Measurements from ENCODE around the gene TBC1D10B. TPM values are rescaled to one million over a fixed set of nuclear protein-coding genes. Genes with fewer than 3 reads are reported as not detected.
"Not testable (repeated sequence)": the region's sequence is repeated elsewhere in the genome, so short reads cannot be mapped to it uniquely, and the experiment has no call there.

Gene TBC1D10B
- total RNA-seq, 2 donors from 2014 or later = 40.3 to 59.4 TPM

GRCh38 chr16:30348113-30348512 is 22.2 kb downstream of the TBC1D10B start:
- Histone ChIP-seq H3K27ac (no peak overlapping the region), H3K36me3 (peaks cover 0 to 6% of the 10 kb centered on the region in 2 donors), H3K9me3 (no peaks in the 10 kb centered on the region), H3K4me1 (replicated peaks) (peaks cover 9% of the 10 kb centered on the region), H3K4me3 (no peak overlapping the region), H3K27me3 (replicated peaks; ENCODE audit: insufficient read depth) (no peaks in the 10 kb centered on the region)
- WGBS = 94% methylated on average over 8 of the region's 8 CpGs
- DNase-seq (ENCODE audit: low spot score) = no peak
- intact Hi-C loops (cut with DNase I) = no loop called here
- TF ChIP-seq CTCF (IDR thresholded peaks at IDR 0.05) (no peak), POLR2AphosphoS5 (IDR thresholded peaks at IDR 0.05) (no peak), POLR2A (IDR thresholded peaks at IDR 0.05) (no peak)

DNA sequence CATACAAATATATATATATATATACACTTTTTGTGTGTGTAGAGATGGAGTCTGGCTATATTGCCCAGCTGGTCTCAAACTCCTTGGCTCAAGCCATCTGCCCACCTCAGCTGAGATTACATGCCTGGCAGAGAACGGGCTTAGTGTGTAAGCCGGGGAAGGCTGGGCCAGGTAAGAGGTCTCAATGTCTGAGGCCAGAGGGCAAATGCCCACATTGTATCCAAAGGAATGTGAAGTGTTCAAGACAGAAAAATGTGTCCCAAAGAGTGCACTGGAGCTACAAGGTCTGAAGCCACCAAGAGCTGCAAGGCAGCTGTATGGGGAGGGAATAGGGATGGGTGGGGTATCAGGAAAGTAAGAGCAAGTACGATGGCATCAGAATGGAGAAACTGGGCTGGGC is 24.0 kb downstream of the TBC1D10B start:
- H3K4me3 ChIP-seq = no peak overlapping the region
- no peaks in the 10 kb centered on the region for H3K9me3 ChIP-seq
- intact Hi-C loops (cut with DNase I) = no loop called here
- 91% methylated on average over 3 of the region's 3 CpGs for WGBS
- TF ChIP-seq POLR2AphosphoS5 (IDR thresholded peaks at IDR 0.05) (no peak), POLR2A (IDR thresholded peaks at IDR 0.05) (no peak), CTCF (IDR thresholded peaks at IDR 0.05) (no peak)
- H3K4me1 ChIP-seq (replicated peaks) = no peaks in the 10 kb centered on the region
- H3K27ac ChIP-seq = no peak overlapping the region
- DNase-seq (ENCODE audit: low spot score) = no peak
- peaks cover 0 to 6% of the 10 kb centered on the region in 2 donors for H3K36me3 ChIP-seq
- H3K27me3 ChIP-seq (replicated peaks; ENCODE audit: insufficient read depth) = no peaks in the 10 kb centered on the region

GRCh38 chr16:30343491-30343820 is 26.8 kb downstream of the TBC1D10B start:
- H3K27ac ChIP-seq; H3K9me3 ChIP-seq; H3K27me3 ChIP-seq (replicated peaks; ENCODE audit: insufficient read depth); H3K4me3 ChIP-seq; DNase-seq (ENCODE audit: low spot score); H3K4me1 ChIP-seq (replicated peaks); intact Hi-C loops (cut with DNase I); H3K36me3 ChIP-seq: not testable (repeated sequence)
- 94% methylated on average over 11 of the region's 11 CpGs for WGBS

GRCh38 chr16:30342751-30343490 is 27.4 kb downstream of the TBC1D10B start:
- Histone ChIP-seq H3K4me3 (no peak overlapping the region), H3K27ac (no peak overlapping the region), H3K9me3 (no peaks in the 10 kb centered on the region), H3K4me1 (replicated peaks) (no peaks in the 10 kb centered on the region), H3K27me3 (replicated peaks; ENCODE audit: insufficient read depth) (no peaks in the 10 kb centered on the region), H3K36me3 (no peaks in the 10 kb centered on the region)
- WGBS = 90% methylated on average over 32 of the region's 32 CpGs
- intact Hi-C loops (cut with DNase I) = no loop called here
- DNase-seq (ENCODE audit: low spot score) = no peak
- TF ChIP-seq POLR2AphosphoS5 (IDR thresholded peaks at IDR 0.05) (no peak), POLR2A (IDR thresholded peaks at IDR 0.05) (no peak), CTCF (IDR thresholded peaks at IDR 0.05) (no peak)

DNA sequence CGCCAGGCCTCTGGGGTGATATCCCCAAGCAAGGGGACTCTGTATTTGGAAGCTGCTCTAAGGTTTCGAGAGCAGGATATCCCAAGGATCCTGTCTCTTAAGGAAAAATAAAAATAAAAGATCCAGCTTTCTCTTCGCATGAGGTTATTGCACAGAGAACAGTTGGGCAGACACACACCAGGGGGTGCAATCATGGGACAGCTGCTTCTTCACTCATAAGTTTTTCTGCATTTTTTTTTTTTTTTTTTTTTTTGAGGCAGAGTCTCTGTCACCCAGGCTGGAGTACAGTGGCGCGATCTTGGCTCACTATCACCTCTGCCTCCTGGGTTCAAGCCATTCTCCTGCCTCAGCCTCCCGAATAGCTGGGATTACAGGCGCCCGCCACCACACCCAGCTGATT is 28.3 kb downstream of the TBC1D10B start:
- intact Hi-C loops (cut with DNase I); H3K27me3 ChIP-seq (replicated peaks; ENCODE audit: insufficient read depth); H3K4me1 ChIP-seq (replicated peaks); H3K27ac ChIP-seq; DNase-seq (ENCODE audit: low spot score); H3K4me3 ChIP-seq; H3K36me3 ChIP-seq; H3K9me3 ChIP-seq: not testable (repeated sequence)
- 96% methylated on average over 8 of the region's 8 CpGs for WGBS

GRCh38 chr16:30340621-30341020 is 29.7 kb downstream of the TBC1D10B start:
- WGBS = 80% methylated on average over 13 of the region's 13 CpGs
- Histone ChIP-seq H3K4me3 (no peak overlapping the region), H3K4me1 (replicated peaks) (no peaks in the 10 kb centered on the region), H3K27ac (no peak overlapping the region), H3K9me3 (no peaks in the 10 kb centered on the region), H3K36me3 (no peaks in the 10 kb centered on the region), H3K27me3 (replicated peaks; ENCODE audit: insufficient read depth) (no peaks in the 10 kb centered on the region)
- DNase-seq (ENCODE audit: low spot score) = no peak
- TF ChIP-seq POLR2AphosphoS5 (IDR thresholded peaks at IDR 0.05) (no peak), CTCF (IDR thresholded peaks at IDR 0.05) (no peak), POLR2A (IDR thresholded peaks at IDR 0.05) (no peak)
- intact Hi-C loops (cut with DNase I) = no loop called here

DNA sequence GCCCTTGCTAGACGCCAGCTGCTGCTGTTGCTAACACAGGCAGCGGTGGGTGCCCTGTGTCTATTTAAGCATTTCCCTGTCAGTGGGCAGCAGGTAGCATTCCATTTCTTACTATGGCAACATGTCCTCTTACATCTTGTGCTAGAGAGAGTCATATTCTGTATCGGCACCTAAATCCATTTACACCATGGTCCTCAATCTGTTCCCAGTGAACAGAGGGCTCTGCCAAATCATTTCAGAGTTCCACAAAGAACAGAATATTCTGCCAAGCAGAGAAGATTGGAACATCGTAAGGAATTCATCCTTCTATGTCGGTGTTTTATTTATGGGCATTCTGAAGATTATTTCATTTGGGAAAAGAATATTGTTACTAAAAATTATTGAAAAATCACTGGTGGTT is 31.6 kb downstream of the TBC1D10B start:
- H3K36me3 ChIP-seq; H3K27ac ChIP-seq; H3K4me3 ChIP-seq; DNase-seq (ENCODE audit: low spot score); intact Hi-C loops (cut with DNase I); H3K9me3 ChIP-seq; H3K27me3 ChIP-seq (replicated peaks; ENCODE audit: insufficient read depth); H3K4me1 ChIP-seq (replicated peaks): not testable (repeated sequence)
- WGBS = 73% methylated on average over 5 of the region's 5 CpGs

DNA sequence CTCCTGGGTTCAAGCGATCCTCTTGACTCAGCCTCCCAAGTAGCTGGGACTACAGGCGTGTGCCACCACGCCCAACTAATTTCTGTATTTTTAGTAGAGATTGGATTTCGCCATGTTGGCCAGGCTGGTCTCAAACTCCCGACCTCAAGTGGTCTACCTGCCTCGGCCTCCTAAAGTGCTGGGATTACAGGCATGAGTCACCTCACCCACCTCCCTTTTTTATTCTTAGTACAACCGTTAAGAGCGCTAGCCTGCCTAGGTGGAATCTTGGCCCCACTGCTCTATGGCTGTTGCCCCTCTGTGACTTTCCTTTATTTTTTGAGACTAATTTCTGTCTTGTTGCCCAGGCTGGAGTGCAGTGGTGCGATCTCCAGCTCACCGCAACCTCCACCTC is 32.3 kb downstream of the TBC1D10B start:
- H3K27ac ChIP-seq; H3K9me3 ChIP-seq; H3K27me3 ChIP-seq (replicated peaks; ENCODE audit: insufficient read depth); intact Hi-C loops (cut with DNase I); H3K4me1 ChIP-seq (replicated peaks); H3K4me3 ChIP-seq; DNase-seq (ENCODE audit: low spot score); H3K36me3 ChIP-seq: not testable (repeated sequence)
- 96% methylated on average over 10 of the region's 10 CpGs for WGBS

Data from prostate gland (tissue), 2 donors.